Neural crest cell (in vitro differentiated cells): ENCODE data around the gene PDXK. TPM values are rescaled to one million over a fixed set of nuclear protein-coding genes. Genes with fewer than 3 reads are reported as not detected.

ENCODE experiments used
- DNase-seq: peaks from one replicate; pipeline ENCODE4 v3.0.0; 2021; ENCODE audit warnings: low read depth, mixed read lengths, low spot score
- H3K27ac Mint-ChIP-seq: one replicate; pipeline ENCODE4 v1.8.0; 2021; ENCODE audit warnings: mild to moderate bottlenecking, mixed read lengths; ENCODE audit not compliant: unreplicated experiment
- H3K27me3 Mint-ChIP-seq: 2 replicates; pipeline ENCODE4 v1.8.0; 2021; ENCODE audit warnings: low read depth, mild to moderate bottlenecking, mixed read lengths
- H3K36me3 Mint-ChIP-seq: 2 replicates; pipeline ENCODE4 v1.8.0; 2021; ENCODE audit warnings: low read depth, mild to moderate bottlenecking, mixed read lengths
- H3K4me1 Mint-ChIP-seq: 2 replicates; pipeline ENCODE4 v1.8.0; 2021; ENCODE audit warnings: mixed read lengths
- H3K4me3 Mint-ChIP-seq: one replicate; pipeline ENCODE4 v1.8.0; 2021; ENCODE audit warnings: mild to moderate bottlenecking, mixed read lengths
- H3K9me3 Mint-ChIP-seq: 2 replicates; pipeline ENCODE4 v1.8.0; 2021; ENCODE audit warnings: mixed read lengths
- total RNA-seq: library from RNA; stranded (reverse); gene quantifications from 2 replicates; pipeline ENCODE4 v1.2.1, GENCODE V29; 2021
- TF ChIP-seq, protein P1 (sequence below): fragments of 200-600 bp; sonication (generic); conservative IDR thresholded peaks from 2 replicates; pipeline ENCODE4 v1.5.0; 2021; ENCODE audit warnings: antibody characterized with exemption, mild to moderate bottlenecking

Gene PDXK
- total RNA-seq, 1 donor from 2014 or later: 67.3 TPM

DNA sequence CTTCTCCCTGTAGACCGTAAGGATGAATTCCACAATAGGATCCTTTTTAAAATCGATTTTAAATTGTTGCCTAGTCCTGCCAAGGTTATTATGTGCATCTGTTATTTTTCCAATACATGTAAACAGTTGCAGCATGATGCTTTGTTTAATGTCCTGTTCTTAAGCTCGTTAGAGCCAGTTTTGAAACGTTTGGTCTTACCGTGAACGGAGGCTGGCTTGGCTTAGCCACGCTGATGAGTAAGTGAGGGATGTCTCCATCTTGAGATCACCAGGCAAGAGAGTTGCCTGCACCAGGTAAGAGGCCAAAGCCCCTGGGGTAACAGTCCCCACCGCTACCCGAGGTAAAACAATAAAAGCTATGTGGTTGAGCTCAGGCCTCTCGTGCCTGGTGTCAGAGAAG is 39.9 kb downstream of the PDXK start:
- TF ChIP-seq, protein P1, sequence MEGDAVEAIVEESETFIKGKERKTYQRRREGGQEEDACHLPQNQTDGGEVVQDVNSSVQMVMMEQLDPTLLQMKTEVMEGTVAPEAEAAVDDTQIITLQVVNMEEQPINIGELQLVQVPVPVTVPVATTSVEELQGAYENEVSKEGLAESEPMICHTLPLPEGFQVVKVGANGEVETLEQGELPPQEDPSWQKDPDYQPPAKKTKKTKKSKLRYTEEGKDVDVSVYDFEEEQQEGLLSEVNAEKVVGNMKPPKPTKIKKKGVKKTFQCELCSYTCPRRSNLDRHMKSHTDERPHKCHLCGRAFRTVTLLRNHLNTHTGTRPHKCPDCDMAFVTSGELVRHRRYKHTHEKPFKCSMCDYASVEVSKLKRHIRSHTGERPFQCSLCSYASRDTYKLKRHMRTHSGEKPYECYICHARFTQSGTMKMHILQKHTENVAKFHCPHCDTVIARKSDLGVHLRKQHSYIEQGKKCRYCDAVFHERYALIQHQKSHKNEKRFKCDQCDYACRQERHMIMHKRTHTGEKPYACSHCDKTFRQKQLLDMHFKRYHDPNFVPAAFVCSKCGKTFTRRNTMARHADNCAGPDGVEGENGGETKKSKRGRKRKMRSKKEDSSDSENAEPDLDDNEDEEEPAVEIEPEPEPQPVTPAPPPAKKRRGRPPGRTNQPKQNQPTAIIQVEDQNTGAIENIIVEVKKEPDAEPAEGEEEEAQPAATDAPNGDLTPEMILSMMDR: no peak
- Mint-ChIP-seq H3K9me3 (no peaks in the 10 kb centered on the region), H3K4me1 (no peaks in the 10 kb centered on the region), H3K36me3 (no peaks in the 10 kb centered on the region), H3K4me3 (no peak overlapping the region), H3K27ac (no peak overlapping the region), H3K27me3 (no peaks in the 10 kb centered on the region)
- DNase-seq: no peak

DNA sequence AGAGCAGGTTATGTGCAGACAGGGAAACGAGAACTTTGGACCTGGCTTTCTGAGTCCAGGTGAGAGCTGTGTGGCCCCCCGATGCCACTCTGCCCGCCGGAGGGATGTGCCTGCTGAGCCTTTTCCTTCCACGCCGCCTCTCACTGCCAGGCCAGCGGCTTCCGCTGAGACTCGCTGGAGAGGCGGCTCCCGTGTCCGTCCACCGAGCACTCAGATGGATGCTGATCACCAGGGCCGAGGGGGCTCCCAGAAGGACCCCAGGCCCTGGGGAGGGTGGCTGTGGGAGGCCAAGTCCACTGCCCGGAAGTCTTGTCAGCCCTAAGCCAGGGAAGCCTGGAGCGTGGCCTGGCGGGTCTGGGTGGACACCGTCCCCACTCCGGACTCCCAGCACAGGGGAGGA is 40.7 kb downstream of the PDXK start:
- no peaks in the 10 kb centered on the region for H3K36me3 Mint-ChIP-seq
- H3K27ac Mint-ChIP-seq: no peak overlapping the region
- no peaks in the 10 kb centered on the region for H3K27me3 Mint-ChIP-seq
- no peak for DNase-seq
- TF ChIP-seq, protein P1: no peak
- no peak overlapping the region for H3K4me3 Mint-ChIP-seq
- no peaks in the 10 kb centered on the region for H3K4me1 Mint-ChIP-seq
- H3K9me3 Mint-ChIP-seq: no peaks in the 10 kb centered on the region

DNA sequence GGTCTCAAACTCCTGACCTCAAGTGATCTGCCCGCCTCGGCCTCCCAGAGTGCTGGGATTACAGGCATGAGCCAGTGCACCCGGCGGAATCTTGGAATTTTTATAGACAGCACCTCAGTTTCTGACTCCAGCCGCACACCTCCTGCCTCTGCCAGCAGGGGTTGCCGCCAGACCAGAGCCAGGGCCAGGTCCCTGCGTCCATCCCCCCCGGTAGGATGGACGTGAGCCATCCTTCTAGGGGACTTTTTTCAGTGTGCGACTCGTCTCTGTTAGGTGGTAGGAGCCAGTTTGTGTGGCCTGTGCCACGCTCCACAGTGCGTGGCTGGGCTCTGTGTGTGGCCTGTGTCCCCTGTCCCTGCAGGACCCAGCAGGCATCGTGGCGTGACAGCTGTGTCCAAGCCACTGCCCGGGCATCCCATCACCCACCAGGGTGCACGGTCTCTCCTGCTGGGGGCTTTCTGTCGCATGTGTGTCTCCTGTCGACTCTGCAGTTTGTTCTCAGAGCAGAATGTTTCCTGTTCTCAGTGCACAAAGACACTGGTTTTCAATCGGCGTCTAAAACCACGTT is 41.5 kb downstream of the PDXK start:
- Mint-ChIP-seq H3K4me1 (no peaks in the 10 kb centered on the region), H3K4me3 (no peak overlapping the region), H3K27me3 (no peaks in the 10 kb centered on the region), H3K9me3 (no peaks in the 10 kb centered on the region), H3K27ac (no peak overlapping the region), H3K36me3 (no peaks in the 10 kb centered on the region)
- TF ChIP-seq, protein P1: no peak
- no peak for DNase-seq

DNA sequence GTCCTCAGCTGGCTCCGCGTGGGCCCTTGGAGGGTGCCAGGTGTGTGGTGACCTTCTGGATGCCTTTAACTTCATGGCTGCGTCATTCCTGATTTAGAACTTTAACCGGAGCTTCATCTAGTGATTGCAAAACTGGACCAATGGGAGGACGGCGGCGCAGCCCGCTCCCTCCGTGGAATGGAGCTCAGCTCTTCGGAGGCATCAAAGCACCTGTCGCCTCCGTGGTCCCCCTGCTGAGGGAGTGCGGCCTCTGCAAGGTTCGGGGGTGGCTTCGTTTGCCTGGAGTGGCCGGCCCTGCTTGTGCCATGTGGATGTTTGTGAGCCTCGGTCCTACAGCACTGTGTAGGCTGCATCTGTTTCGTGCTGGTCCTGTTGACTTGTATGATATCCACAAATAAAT is 43.0 kb downstream of the PDXK start:
- no peak overlapping the region for H3K27ac Mint-ChIP-seq
- H3K4me3 Mint-ChIP-seq: no peak overlapping the region
- no peaks in the 10 kb centered on the region for H3K9me3 Mint-ChIP-seq
- H3K36me3 Mint-ChIP-seq: no peaks in the 10 kb centered on the region
- H3K27me3 Mint-ChIP-seq: no peaks in the 10 kb centered on the region
- no peaks in the 10 kb centered on the region for H3K4me1 Mint-ChIP-seq
- TF ChIP-seq, protein P1: no peak
- no peak for DNase-seq

DNA sequence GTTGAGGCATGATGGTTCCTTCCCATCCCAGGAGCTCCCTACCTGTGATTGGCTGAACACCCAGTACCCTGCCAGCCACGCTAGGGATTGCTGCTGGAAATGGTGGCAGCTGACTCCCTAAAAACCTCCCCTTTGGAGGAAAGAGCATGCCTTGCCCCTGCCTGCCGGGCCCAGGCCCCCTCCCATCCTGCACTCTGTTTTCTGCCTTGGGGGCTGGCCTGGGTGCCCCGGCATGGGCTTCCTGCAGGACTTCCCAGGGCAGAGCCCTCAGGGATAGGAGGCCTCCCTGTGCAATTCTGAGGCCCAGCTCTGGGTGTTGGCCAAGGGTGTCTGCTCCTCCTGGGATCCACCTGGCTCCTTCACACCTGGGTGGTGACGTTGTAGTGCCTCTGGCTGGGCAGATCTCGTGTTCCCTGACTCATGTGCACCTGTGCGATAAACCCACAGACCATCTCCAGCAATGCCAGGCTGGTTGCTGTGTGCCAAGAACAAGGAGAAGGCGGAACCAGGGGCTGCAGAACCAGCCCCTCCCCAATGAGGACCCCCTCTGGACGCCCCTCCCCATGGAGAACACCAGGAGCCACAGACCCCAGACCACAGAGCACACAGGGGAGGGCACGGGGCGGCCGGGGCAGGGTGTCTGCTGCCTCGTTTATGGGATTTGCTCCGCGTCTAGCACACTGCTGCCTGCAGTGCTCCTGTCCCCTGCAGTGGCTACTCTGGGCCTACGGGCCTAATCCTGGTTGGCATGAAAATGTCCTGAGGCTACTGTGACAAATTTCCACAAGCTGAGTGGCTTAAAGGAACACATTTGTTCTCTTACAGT is 43.6 kb downstream of the PDXK start:
- no peaks in the 10 kb centered on the region for H3K27me3 Mint-ChIP-seq
- peaks cover 4% of the 10 kb centered on the region for H3K4me1 Mint-ChIP-seq

More for the DNA sequence above, 43.6 kb downstream of the PDXK start:
- Mint-ChIP-seq H3K9me3 (no peaks in the 10 kb centered on the region), H3K36me3 (no peaks in the 10 kb centered on the region), H3K4me3 (no peak overlapping the region), H3K27ac (peak overlapping the region; percentile 50)
- TF ChIP-seq, protein P1: no peak
- DNase-seq: no peak
